ENCODE results near the gene PDCD2L. TPM values are rescaled to one million over a fixed set of nuclear protein-coding genes. Genes with fewer than 3 reads are reported as not detected.

Gene PDCD2L
- polyA plus RNA-seq, 1 donor from 2014 or later: 47.5 TPM

GRCh38 chr19:34359140-34359953 lies 44.9 kb upstream of the PDCD2L start:
- no peaks in the 10 kb centered on the region for H3K9me2 ChIP-seq (ENCODE audit: insufficient read depth, low read length)
- H3K4me3 ChIP-seq (ENCODE audit: low read length): peak overlapping the region; percentile 57
- H3K36me3 ChIP-seq (ENCODE audit: insufficient read depth, low read length): no peaks in the 10 kb centered on the region
- H3K79me2 ChIP-seq (replicated peaks; ENCODE audit: insufficient read depth, low read length): no peaks in the 10 kb centered on the region
- H3K9me3 ChIP-seq (ENCODE audit: low read length): no peaks in the 10 kb centered on the region
- TF ChIP-seq POLR2AphosphoS5 (IDR thresholded peaks at IDR 0.05) (peak; percentile 56), RAD21 (conservative IDR thresholded peaks at IDR 0.05) (no peak), EP300 (conservative IDR thresholded peaks at IDR 0.05; ENCODE audit: poor library complexity, severe bottlenecking) (no peak), SMC3 (conservative IDR thresholded peaks at IDR 0.05; ENCODE audit: poor library complexity) (peak; percentile 13), CTCF (IDR thresholded peaks at IDR 0.05; ENCODE audit: poor library complexity, severe bottlenecking) (peak; percentile 64), MXI1 (conservative IDR thresholded peaks at IDR 0.05; ENCODE audit: poor library complexity, severe bottlenecking) (peak; percentile 39), REST (IDR thresholded peaks at IDR 0.05; ENCODE audit: borderline replicate concordance) (no peak), TAF1 (IDR thresholded peaks at IDR 0.05; ENCODE audit: low read depth) (no peak)
- no peaks in the 10 kb centered on the region for H3F3A ChIP-seq (ENCODE audit: insufficient read depth, low read length, poor library complexity, severe bottlenecking)
- H2AFZ ChIP-seq (ENCODE audit: low read depth, low read length): no peak overlapping the region
- H3K9ac ChIP-seq (ENCODE audit: low read length): peak overlapping the region; percentile 27
- H4K20me1 ChIP-seq (ENCODE audit: insufficient read depth): no peaks in the 10 kb centered on the region
- H3K4me2 ChIP-seq (ENCODE audit: low read length): no peak overlapping the region
- H3K27me3 ChIP-seq (ENCODE audit: insufficient read depth, low read depth, low read length): no peaks in the 10 kb centered on the region
- no peak overlapping the region for H3K27ac ChIP-seq (ENCODE audit: low read length)

- Histone ChIP-seq H3K9me3 (ENCODE audit: low read length) (no peaks in the 10 kb centered on the region), H3K36me3 (ENCODE audit: insufficient read depth, low read length) (no peaks in the 10 kb centered on the region), H3K79me2 (replicated peaks; ENCODE audit: insufficient read depth, low read length) (no peaks in the 10 kb centered on the region), H3K4me3 (ENCODE audit: low read length) (peak overlapping the region; percentile 57), H3K9ac (ENCODE audit: low read length) (no peak overlapping the region), H4K20me1 (ENCODE audit: insufficient read depth) (no peaks in the 10 kb centered on the region), H3K27me3 (ENCODE audit: insufficient read depth, low read depth, low read length) (no peaks in the 10 kb centered on the region), H3K27ac (ENCODE audit: low read length) (no peak overlapping the region), H3K9me2 (ENCODE audit: insufficient read depth, low read length) (no peaks in the 10 kb centered on the region), H3K4me2 (ENCODE audit: low read length) (no peak overlapping the region), H2AFZ (ENCODE audit: low read depth, low read length) (no peak overlapping the region), H3F3A (ENCODE audit: insufficient read depth, low read length, poor library complexity, severe bottlenecking) (no peaks in the 10 kb centered on the region)
- TF ChIP-seq POLR2AphosphoS5 (IDR thresholded peaks at IDR 0.05) (no peak), REST (IDR thresholded peaks at IDR 0.05; ENCODE audit: borderline replicate concordance) (no peak), MXI1 (conservative IDR thresholded peaks at IDR 0.05; ENCODE audit: poor library complexity, severe bottlenecking) (no peak), CTCF (IDR thresholded peaks at IDR 0.05; ENCODE audit: poor library complexity, severe bottlenecking) (no peak), SMC3 (conservative IDR thresholded peaks at IDR 0.05; ENCODE audit: poor library complexity) (no peak), TAF1 (IDR thresholded peaks at IDR 0.05; ENCODE audit: low read depth) (no peak), RAD21 (conservative IDR thresholded peaks at IDR 0.05) (no peak), EP300 (conservative IDR thresholded peaks at IDR 0.05; ENCODE audit: poor library complexity, severe bottlenecking) (no peak), EZH2 (IDR thresholded peaks at IDR 0.05; ENCODE audit: borderline replicate concordance, insufficient read depth, low read length, poor library complexity, severe bottlenecking) (no peak)
Measured at GRCh38 chr19:34359954-34360315, 44.3 kb upstream of the PDCD2L start.
